ENCODE measurements around the gene AK5.

Gene AK5

GRCh38 chr1:77382366-77382765, 100.5 kb downstream of the AK5 start:
- no peak for DNase-seq
- no peaks in the 10 kb centered on the region for H3K9me3 ChIP-seq (replicated peaks; ENCODE audit: insufficient read depth, low read length)
- no peak overlapping the region for H3K4me2 ChIP-seq (ENCODE audit: low read depth, low read length)
- H2AFZ ChIP-seq (ENCODE audit: low read length), result no peak overlapping the region
- no peak overlapping the region for H3K9ac ChIP-seq (ENCODE audit: low read length)
- H3K4me3 ChIP-seq (ENCODE audit: low read length), result no peak overlapping the region
- H3K4me1 ChIP-seq (ENCODE audit: low read length), result no peaks in the 10 kb centered on the region
- H3K79me2 ChIP-seq (ENCODE audit: low read length), result no peaks in the 10 kb centered on the region
- H3F3A ChIP-seq (ENCODE audit: insufficient read depth, low read length), result no peaks in the 10 kb centered on the region
- H3K36me3 ChIP-seq (replicated peaks; ENCODE audit: insufficient read depth, low read length), result no peaks in the 10 kb centered on the region
- TF ChIP-seq EZH2phosphoT487 (IDR thresholded peaks at IDR 0.05; ENCODE audit: low read length) (no peak), CTCF (IDR thresholded peaks at IDR 0.05; ENCODE audit: low read length) (no peak)
- no peaks in the 10 kb centered on the region for H3K9me2 ChIP-seq (replicated peaks; ENCODE audit: insufficient read depth, low read length)
- no peaks in the 10 kb centered on the region for H4K20me1 ChIP-seq (ENCODE audit: insufficient read depth, low read length)
- H3K27ac ChIP-seq (ENCODE audit: low read length), result no peak overlapping the region
- no peaks in the 10 kb centered on the region for H3K27me3 ChIP-seq (replicated peaks; ENCODE audit: insufficient read depth, low read length)

DNA sequence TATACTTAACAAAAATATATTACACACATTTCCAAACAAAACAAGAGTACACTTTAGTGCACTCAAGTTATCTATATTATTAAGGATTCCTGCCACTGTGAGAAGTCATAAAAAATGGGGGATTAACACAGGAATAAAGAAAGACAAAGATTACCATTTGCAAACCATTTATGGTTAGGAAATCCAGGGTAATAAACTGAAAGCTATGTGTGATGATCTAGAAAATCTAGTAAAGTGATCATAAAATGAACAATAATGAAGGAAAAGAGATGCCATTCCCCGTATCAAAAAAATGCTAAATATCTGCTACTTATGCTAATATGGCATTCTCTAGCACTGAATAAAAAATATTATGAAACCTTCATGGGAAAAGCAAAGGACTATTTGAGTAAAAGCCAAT, 101.4 kb downstream of the AK5 start:
- Histone ChIP-seq H3K4me1 (ENCODE audit: low read length) (peaks cover 4% of the 10 kb centered on the region; the same call in 1 of the 2 replicates), H3K27me3 (replicated peaks; ENCODE audit: insufficient read depth, low read length) (no peaks in the 10 kb centered on the region), H3K27ac (ENCODE audit: low read length) (no peak overlapping the region), H3K9me2 (replicated peaks; ENCODE audit: insufficient read depth, low read length) (no peaks in the 10 kb centered on the region), H3K79me2 (ENCODE audit: low read length) (no peaks in the 10 kb centered on the region), H3F3A (ENCODE audit: insufficient read depth, low read length) (no peaks in the 10 kb centered on the region), H3K36me3 (replicated peaks; ENCODE audit: insufficient read depth, low read length) (no peaks in the 10 kb centered on the region), H3K9me3 (replicated peaks; ENCODE audit: insufficient read depth, low read length) (no peaks in the 10 kb centered on the region), H3K4me2 (ENCODE audit: low read depth, low read length) (no peak overlapping the region), H3K4me3 (ENCODE audit: low read length) (no peak overlapping the region), H4K20me1 (ENCODE audit: insufficient read depth, low read length) (no peaks in the 10 kb centered on the region), H2AFZ (ENCODE audit: low read length) (no peak overlapping the region), H3K9ac (ENCODE audit: low read length) (no peak overlapping the region)
- TF ChIP-seq CTCF (IDR thresholded peaks at IDR 0.05; ENCODE audit: low read length), result no peak
- TF ChIP-seq EZH2phosphoT487 (IDR thresholded peaks at IDR 0.05; ENCODE audit: low read length), result no peak
- no peak for TF ChIP-seq EZH2 (optimal IDR thresholded peaks at IDR 0.05; ENCODE audit: low read depth, low read length)
- no peak for DNase-seq

- no peak overlapping the region for H3K4me3 ChIP-seq (ENCODE audit: low read length)
- H3K36me3 ChIP-seq (replicated peaks; ENCODE audit: insufficient read depth, low read length), result no peaks in the 10 kb centered on the region
- H4K20me1 ChIP-seq (ENCODE audit: insufficient read depth, low read length), result no peaks in the 10 kb centered on the region
- peaks cover 7% of the 10 kb centered on the region; the same call in 1 of the 2 replicates for H3K4me1 ChIP-seq (ENCODE audit: low read length)
- TF ChIP-seq EZH2 (optimal IDR thresholded peaks at IDR 0.05; ENCODE audit: low read depth, low read length) (no peak), CTCF (IDR thresholded peaks at IDR 0.05; ENCODE audit: low read length) (no peak), EZH2phosphoT487 (IDR thresholded peaks at IDR 0.05; ENCODE audit: low read length) (no peak)
- no peak overlapping the region for H2AFZ ChIP-seq (ENCODE audit: low read length)
- no peak overlapping the region for H3K27ac ChIP-seq (ENCODE audit: low read length)
- no peaks in the 10 kb centered on the region for H3K9me2 ChIP-seq (replicated peaks; ENCODE audit: insufficient read depth, low read length)
- no peak overlapping the region for H3K4me2 ChIP-seq (ENCODE audit: low read depth, low read length)
- no peak for DNase-seq
- no peaks in the 10 kb centered on the region for H3F3A ChIP-seq (ENCODE audit: insufficient read depth, low read length)
- no peaks in the 10 kb centered on the region for H3K79me2 ChIP-seq (ENCODE audit: low read length)
- no peak overlapping the region for H3K9ac ChIP-seq (ENCODE audit: low read length)
- no peaks in the 10 kb centered on the region for H3K27me3 ChIP-seq (replicated peaks; ENCODE audit: insufficient read depth, low read length)
- no peaks in the 10 kb centered on the region for H3K9me3 ChIP-seq (replicated peaks; ENCODE audit: insufficient read depth, low read length)
Observed at GRCh38 chr1:77385551-77385950, 103.7 kb downstream of the AK5 start.

Measured in MM.1S (cell line).